Hepatocyte (in vitro differentiated cells): Measurements from ENCODE around the gene C18orf63.

ENCODE experiments used
- CTCF ChIP-seq: fragments of 200-600 bp; sonication (generic); IDR thresholded peaks from 2 replicates; pipeline ENCODE4 v1.5.1; 2016; ENCODE audit warnings: antibody characterized with exemption, mild to moderate bottlenecking; ENCODE audit not compliant: poor library complexity
- EZH2 ChIP-seq: fragments of 200-600 bp; sonication (generic); IDR thresholded peaks from 2 replicates; pipeline ENCODE4 v1.6.1; 2016; ENCODE audit warnings: antibody characterized with exemption, mild to moderate bottlenecking, borderline replicate concordance
- EZH2phosphoT487 ChIP-seq: fragments of 200-600 bp; sonication (generic); IDR thresholded peaks from one replicate; pipeline ENCODE4 v1.6.1; 2018; ENCODE audit warnings: antibody characterized with exemption, mild to moderate bottlenecking, low read depth, moderate library complexity; ENCODE audit not compliant: unreplicated experiment, severe bottlenecking

- TF ChIP-seq CTCF: no peak
- no peak for TF ChIP-seq EZH2phosphoT487
- no peak for TF ChIP-seq EZH2
Observed at GRCh38 chr18:74284980-74285355, 30.7 kb upstream of the C18orf63 start.
